ENCODE results near the gene RO60.

Gene RO60

GRCh38 chr1:193066606-193067005 lies 7.2 kb downstream of the RO60 start:
- Histone ChIP-seq H3K36me3 (replicated peaks; ENCODE audit: low read depth, low read length) (peaks cover 10% of the 10 kb centered on the region), H3K4me2 (ENCODE audit: low read length) (peak overlapping the region; percentile 91), H3K27me3 (ENCODE audit: low read depth, low read length) (no peaks in the 10 kb centered on the region), H3K79me2 (ENCODE audit: low read length) (peaks cover 84% of the 10 kb centered on the region), H4K20me1 (ENCODE audit: insufficient read depth, low read length) (peaks cover 9% of the 10 kb centered on the region; the same call in 1 of the 2 replicates), H3K4me3 (ENCODE audit: low read length) (peak overlapping the region; percentile 71), H3K4me1 (ENCODE audit: low read length) (peaks cover 52% of the 10 kb centered on the region), H3K9me3 (ENCODE audit: insufficient read depth, low read length) (no peaks in the 10 kb centered on the region), H3K9ac (ENCODE audit: low read length) (peak overlapping the region; percentile 52), H2AFZ (ENCODE audit: low read depth, low read length) (no peak overlapping the region), H3K27ac (ENCODE audit: low read length) (peak overlapping the region; percentile 6)
- TF ChIP-seq, protein P1, sequence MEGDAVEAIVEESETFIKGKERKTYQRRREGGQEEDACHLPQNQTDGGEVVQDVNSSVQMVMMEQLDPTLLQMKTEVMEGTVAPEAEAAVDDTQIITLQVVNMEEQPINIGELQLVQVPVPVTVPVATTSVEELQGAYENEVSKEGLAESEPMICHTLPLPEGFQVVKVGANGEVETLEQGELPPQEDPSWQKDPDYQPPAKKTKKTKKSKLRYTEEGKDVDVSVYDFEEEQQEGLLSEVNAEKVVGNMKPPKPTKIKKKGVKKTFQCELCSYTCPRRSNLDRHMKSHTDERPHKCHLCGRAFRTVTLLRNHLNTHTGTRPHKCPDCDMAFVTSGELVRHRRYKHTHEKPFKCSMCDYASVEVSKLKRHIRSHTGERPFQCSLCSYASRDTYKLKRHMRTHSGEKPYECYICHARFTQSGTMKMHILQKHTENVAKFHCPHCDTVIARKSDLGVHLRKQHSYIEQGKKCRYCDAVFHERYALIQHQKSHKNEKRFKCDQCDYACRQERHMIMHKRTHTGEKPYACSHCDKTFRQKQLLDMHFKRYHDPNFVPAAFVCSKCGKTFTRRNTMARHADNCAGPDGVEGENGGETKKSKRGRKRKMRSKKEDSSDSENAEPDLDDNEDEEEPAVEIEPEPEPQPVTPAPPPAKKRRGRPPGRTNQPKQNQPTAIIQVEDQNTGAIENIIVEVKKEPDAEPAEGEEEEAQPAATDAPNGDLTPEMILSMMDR (IDR thresholded peaks at IDR 0.05; ENCODE audit: low read depth, low read length), result no peak
- TF ChIP-seq EZH2phosphoT487 (IDR thresholded peaks at IDR 0.05; ENCODE audit: low read depth), result no peak

- Histone ChIP-seq H3K36me3 (replicated peaks; ENCODE audit: low read depth, low read length) (peaks cover 7% of the 10 kb centered on the region), H4K20me1 (ENCODE audit: insufficient read depth, low read length) (peaks cover 12% of the 10 kb centered on the region; the same call in 1 of the 2 replicates), H3K4me1 (ENCODE audit: low read length) (peaks cover 52% of the 10 kb centered on the region), H3K9ac (ENCODE audit: low read length) (no peak overlapping the region), H3K4me3 (ENCODE audit: low read length) (no peak overlapping the region), H3K4me2 (ENCODE audit: low read length) (0 out of 2 replicates have a peak overlapping the region, but pooled peaks have one; percentile 91), H3K27ac (ENCODE audit: low read length) (no peak overlapping the region), H3K9me3 (ENCODE audit: insufficient read depth, low read length) (no peaks in the 10 kb centered on the region), H3K27me3 (ENCODE audit: low read depth, low read length) (no peaks in the 10 kb centered on the region), H2AFZ (ENCODE audit: low read depth, low read length) (no peak overlapping the region), H3K79me2 (ENCODE audit: low read length) (peaks cover 76% of the 10 kb centered on the region)
- TF ChIP-seq EZH2phosphoT487 (IDR thresholded peaks at IDR 0.05; ENCODE audit: low read depth), result no peak
- TF ChIP-seq, protein P1 (IDR thresholded peaks at IDR 0.05; ENCODE audit: low read depth, low read length), result no peak
Observed at GRCh38 chr1:193068013-193068412, 8.6 kb downstream of the RO60 start.

DNA sequence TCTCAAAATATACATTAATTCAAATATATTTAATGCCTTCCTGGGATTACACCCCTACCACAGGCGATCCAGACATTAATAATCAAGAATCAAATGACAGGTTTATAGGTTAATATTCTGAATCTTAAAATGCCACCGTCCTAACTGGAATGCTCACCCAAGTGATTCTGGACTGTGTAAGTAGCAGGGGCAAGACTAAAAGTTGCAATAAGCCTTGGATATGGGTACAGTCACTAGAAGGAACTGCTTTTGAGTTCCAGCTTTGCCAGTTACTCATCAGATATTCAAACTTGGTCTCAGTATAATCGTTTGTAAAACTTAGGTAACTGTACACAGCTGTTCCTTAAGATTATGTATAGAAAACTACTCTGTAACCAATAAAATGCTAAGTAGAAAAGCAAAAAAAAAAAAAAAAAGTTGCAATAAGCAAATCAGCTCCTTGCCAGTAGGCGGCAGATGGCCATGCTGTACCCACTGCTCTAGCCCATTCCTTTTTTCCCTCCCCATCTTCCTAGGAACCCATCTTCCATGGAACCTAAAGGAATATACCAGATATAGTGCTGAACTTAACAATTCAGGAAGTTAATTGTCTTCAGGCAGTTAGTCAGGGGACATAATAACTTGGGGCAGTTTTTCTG lies 10.5 kb downstream of the RO60 start:
- TF ChIP-seq, protein P1 (IDR thresholded peaks at IDR 0.05; ENCODE audit: low read depth, low read length), result peak; percentile 79
- TF ChIP-seq EZH2phosphoT487 (IDR thresholded peaks at IDR 0.05; ENCODE audit: low read depth), result no peak
- Histone ChIP-seq H3K4me1 (ENCODE audit: low read length) (peaks cover 49% of the 10 kb centered on the region), H3K36me3 (replicated peaks; ENCODE audit: low read depth, low read length) (peaks cover 12% of the 10 kb centered on the region), H2AFZ (ENCODE audit: low read depth, low read length) (0 out of 2 replicates have a peak overlapping the region, but pooled peaks have one; percentile 39), H3K4me2 (ENCODE audit: low read length) (peak overlapping the region; percentile 82), H3K9ac (ENCODE audit: low read length) (peak overlapping the region; percentile 46), H3K27me3 (ENCODE audit: low read depth, low read length) (no peaks in the 10 kb centered on the region), H3K4me3 (ENCODE audit: low read length) (peak overlapping the region; percentile 54), H4K20me1 (ENCODE audit: insufficient read depth, low read length) (peaks cover 3% of the 10 kb centered on the region; the same call in 1 of the 2 replicates), H3K79me2 (ENCODE audit: low read length) (peaks cover 64% of the 10 kb centered on the region), H3K9me3 (ENCODE audit: insufficient read depth, low read length) (no peaks in the 10 kb centered on the region), H3K27ac (ENCODE audit: low read length) (peak overlapping the region; percentile 69)

GRCh38 chr1:193070386-193070753 lies 11.0 kb downstream of the RO60 start:
- peaks cover 44% of the 10 kb centered on the region for H3K4me1 ChIP-seq (ENCODE audit: low read length)
- no peaks in the 10 kb centered on the region for H3K9me3 ChIP-seq (ENCODE audit: insufficient read depth, low read length)
- H3K79me2 ChIP-seq (ENCODE audit: low read length), result peaks cover 61% of the 10 kb centered on the region
- no peaks in the 10 kb centered on the region for H3K27me3 ChIP-seq (ENCODE audit: low read depth, low read length)
- peak overlapping the region; percentile 54 for H3K4me3 ChIP-seq (ENCODE audit: low read length)
- H3K4me2 ChIP-seq (ENCODE audit: low read length), result peak overlapping the region; percentile 82
- H3K27ac ChIP-seq (ENCODE audit: low read length), result peak overlapping the region; percentile 69
- peaks cover 14% of the 10 kb centered on the region for H3K36me3 ChIP-seq (replicated peaks; ENCODE audit: low read depth, low read length)
- peak overlapping the region; percentile 46 for H3K9ac ChIP-seq (ENCODE audit: low read length)
- H2AFZ ChIP-seq (ENCODE audit: low read depth, low read length), result 0 out of 2 replicates have a peak overlapping the region, but pooled peaks have one; percentile 39
- peaks cover 3% of the 10 kb centered on the region; the same call in 1 of the 2 replicates for H4K20me1 ChIP-seq (ENCODE audit: insufficient read depth, low read length)
- TF ChIP-seq, protein P1 (IDR thresholded peaks at IDR 0.05; ENCODE audit: low read depth, low read length), result peak; percentile 1; the same call in 1 of the 2 replicates
- no peak for TF ChIP-seq EZH2phosphoT487 (IDR thresholded peaks at IDR 0.05; ENCODE audit: low read depth)

Data from OCI-LY3 (cell line).